GM20000 (cell line): ENCODE measurements around the gene PLD6.

ENCODE experiments used
- DNase-seq: peaks from one replicate; pipeline ENCODE4 v3.0.0; 2012; ENCODE audit warnings: low spot score
- CTCF ChIP-seq: IDR thresholded peaks from 2 replicates; pipeline ENCODE4 v1.5.1; 2012; ENCODE audit warnings: mild to moderate bottlenecking, control low read depth; ENCODE audit errors: extremely low read depth, missing control alignments

Gene PLD6

GRCh38 chr17:17167986-17168385, 38.1 kb downstream of the PLD6 start:
- TF ChIP-seq CTCF, result no peak
- no peak for DNase-seq

GRCh38 chr17:17167356-17167755, 38.8 kb downstream of the PLD6 start:
- DNase-seq, result no peak
- no peak for TF ChIP-seq CTCF

- TF ChIP-seq CTCF, result no peak
- DNase-seq, result no peak
These were observed 39.7 kb downstream of the PLD6 start for GRCh38 chr17:17166446-17166845.

GRCh38 chr17:17165666-17166308, 40.3 kb downstream of the PLD6 start:
- no peak for TF ChIP-seq CTCF
- no peak for DNase-seq

GRCh38 chr17:17164676-17165075, 41.5 kb downstream of the PLD6 start:
- TF ChIP-seq CTCF, result no peak
- DNase-seq, result no peak

GRCh38 chr17:17164156-17164555, 42.0 kb downstream of the PLD6 start:
- DNase-seq, result no peak
- no peak for TF ChIP-seq CTCF

GRCh38 chr17:17161759-17162158, 44.4 kb downstream of the PLD6 start:
- DNase-seq, result no peak
- TF ChIP-seq CTCF, result no peak
